ENCODE measurements around the gene PEX7. TPM values are rescaled to one million over a fixed set of nuclear protein-coding genes. Genes with fewer than 3 reads are reported as not detected.

PEX7 gene
- total and polyA plus RNA-seq, 12 donors: 2.9 to 20.6 (median 15.5) TPM

DNA sequence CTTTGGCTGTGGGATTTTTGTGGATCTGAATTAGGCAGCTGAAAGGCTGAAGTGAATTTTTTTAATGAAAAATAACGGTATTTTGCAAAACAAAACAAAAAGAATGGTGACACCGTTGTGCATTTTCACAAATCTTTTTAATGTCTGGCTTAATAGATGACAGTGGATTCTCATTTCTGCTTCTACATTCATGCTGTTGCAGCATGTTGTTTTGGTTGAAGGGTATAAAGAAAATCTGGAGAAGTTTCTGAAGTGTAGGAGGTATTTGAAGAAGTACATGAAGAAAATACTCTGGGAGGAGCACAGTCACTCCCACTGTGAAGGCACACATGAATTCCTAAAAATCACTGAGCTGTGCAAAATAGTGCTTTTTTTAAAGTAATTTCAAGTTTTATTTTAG lies 27.0 kb upstream of the PEX7 start:
- Histone ChIP-seq H3K27ac (no peak overlapping the region), H3K9me3 (peaks cover 0 to 11% (median 0%) of the 10 kb centered on the region in 11 donors), H3K36me3 (no peaks in the 10 kb centered on the region), H3K4me1 (peaks cover 0 to 19% (median 9%) of the 10 kb centered on the region in 9 donors), H3K27me3 (no peaks in the 10 kb centered on the region), H3K4me3 (no peak overlapping the region)
- intact Hi-C loops (cut with DNase I): loop anchor here in 2 of 10 donors (10.0 kb wide), 1 partner anchor 191 kb away; no protein-coding TSS in a partner anchor
- TF ChIP-seq, protein P1, sequence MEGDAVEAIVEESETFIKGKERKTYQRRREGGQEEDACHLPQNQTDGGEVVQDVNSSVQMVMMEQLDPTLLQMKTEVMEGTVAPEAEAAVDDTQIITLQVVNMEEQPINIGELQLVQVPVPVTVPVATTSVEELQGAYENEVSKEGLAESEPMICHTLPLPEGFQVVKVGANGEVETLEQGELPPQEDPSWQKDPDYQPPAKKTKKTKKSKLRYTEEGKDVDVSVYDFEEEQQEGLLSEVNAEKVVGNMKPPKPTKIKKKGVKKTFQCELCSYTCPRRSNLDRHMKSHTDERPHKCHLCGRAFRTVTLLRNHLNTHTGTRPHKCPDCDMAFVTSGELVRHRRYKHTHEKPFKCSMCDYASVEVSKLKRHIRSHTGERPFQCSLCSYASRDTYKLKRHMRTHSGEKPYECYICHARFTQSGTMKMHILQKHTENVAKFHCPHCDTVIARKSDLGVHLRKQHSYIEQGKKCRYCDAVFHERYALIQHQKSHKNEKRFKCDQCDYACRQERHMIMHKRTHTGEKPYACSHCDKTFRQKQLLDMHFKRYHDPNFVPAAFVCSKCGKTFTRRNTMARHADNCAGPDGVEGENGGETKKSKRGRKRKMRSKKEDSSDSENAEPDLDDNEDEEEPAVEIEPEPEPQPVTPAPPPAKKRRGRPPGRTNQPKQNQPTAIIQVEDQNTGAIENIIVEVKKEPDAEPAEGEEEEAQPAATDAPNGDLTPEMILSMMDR (IDR thresholded peaks at IDR 0.05): no peak
- WGBS, 2 donors: 87 to 88% methylated on average over 2 of the region's 2 CpGs
- ATAC-seq (no peak), DNase-seq (no peak)

DNA sequence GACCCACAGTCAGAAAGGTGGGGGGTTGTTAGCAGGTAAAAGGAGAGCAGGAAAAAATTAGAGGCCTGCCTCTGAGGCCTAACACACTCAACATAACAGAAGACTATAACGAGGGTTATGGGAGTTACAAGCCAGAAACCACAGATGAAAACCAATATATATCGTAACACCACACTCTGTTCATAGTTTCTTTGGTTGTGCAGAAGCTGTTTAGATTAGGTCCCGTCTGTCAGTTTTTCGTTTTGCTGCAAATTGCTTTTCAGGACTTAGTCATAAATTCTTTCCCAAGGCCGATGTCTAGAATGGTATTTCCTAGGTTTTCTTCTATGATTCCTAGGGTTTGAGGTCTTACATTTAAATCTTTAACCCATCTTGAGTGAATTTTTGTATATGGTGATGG lies 26.4 kb upstream of the PEX7 start:
- H3K4me1 ChIP-seq: peaks cover 0 to 16% (median 7%) of the 10 kb centered on the region in 9 donors
- H3K27ac ChIP-seq: no peak overlapping the region
- WGBS, 2 donors: 93 to 95% methylated on average over 5 of the region's 5 CpGs
- H3K27me3 ChIP-seq: no peaks in the 10 kb centered on the region
- H3K36me3 ChIP-seq: no peaks in the 10 kb centered on the region
- H3K9me3 ChIP-seq: peaks cover 0 to 11% (median 0%) of the 10 kb centered on the region in 11 donors
- TF ChIP-seq, protein P1 (IDR thresholded peaks at IDR 0.05): no peak
- H3K4me3 ChIP-seq: no peak overlapping the region
- ATAC-seq (no peak), DNase-seq (no peak)
- intact Hi-C loops (cut with DNase I): loop anchor here in 3 of 10 donors (2.0 to 10.0 kb wide), 2 partner anchors 151 to 191 kb away; no protein-coding TSS in a partner anchor

DNA sequence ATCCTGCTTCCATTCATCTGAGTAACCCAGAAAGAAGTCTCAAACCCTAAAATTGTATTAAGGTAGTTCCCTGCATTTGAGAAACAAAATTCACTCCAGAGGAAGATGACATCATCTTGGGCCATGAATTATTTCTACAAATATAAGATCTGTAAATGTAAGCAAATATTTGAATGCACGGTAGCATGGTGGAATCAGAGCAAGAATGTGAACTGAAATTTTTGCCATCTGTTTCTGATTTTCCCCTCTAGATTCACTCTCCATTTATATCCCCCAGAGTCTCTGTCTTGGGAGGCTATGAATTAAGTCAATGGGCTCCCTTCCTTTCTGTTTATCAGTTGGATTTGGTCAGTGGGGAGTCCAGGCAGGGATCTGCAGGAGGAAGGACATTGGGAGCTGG lies 24.3 kb upstream of the PEX7 start:
- Histone ChIP-seq H3K9me3 (peaks cover 0 to 11% (median 0%) of the 10 kb centered on the region in 11 donors), H3K4me3 (no peak overlapping the region), H3K27me3 (no peaks in the 10 kb centered on the region), H3K27ac (no peak overlapping the region), H3K4me1 (peaks cover 0 to 8% (median 6%) of the 10 kb centered on the region in 9 donors), H3K36me3 (no peaks in the 10 kb centered on the region)
- DNase-seq (no peak), ATAC-seq (no peak)
- TF ChIP-seq, protein P1 (IDR thresholded peaks at IDR 0.05): no peak
- intact Hi-C loops (cut with DNase I): loop anchor here in 2 of 10 donors (10.0 kb wide), 1 partner anchor 193 kb away; no protein-coding TSS in a partner anchor
- 94 to 97% methylated on average over 1 of the region's 1 CpG for WGBS, 2 donors

DNA sequence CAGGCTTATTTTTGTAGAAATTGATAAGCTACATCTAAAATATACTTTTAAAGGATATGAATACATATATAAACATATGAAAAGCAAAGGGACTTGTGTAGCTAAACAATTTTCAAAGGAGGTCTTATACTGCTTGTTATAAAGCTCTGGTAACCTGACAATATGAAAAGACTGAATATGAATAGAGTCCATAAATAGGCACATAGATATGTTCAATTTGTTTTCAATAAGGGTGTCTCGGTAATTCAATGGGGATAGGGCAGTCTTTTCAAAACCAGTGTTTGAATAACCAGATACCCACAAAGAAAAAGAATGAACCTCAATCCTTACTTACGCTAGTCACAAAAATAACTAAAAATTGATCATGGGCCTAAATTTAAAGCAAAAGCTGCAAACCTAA lies 20.8 kb upstream of the PEX7 start:
- Histone ChIP-seq H3K4me3 (no peak overlapping the region), H3K4me1 (no peaks in the 10 kb centered on the region), H3K9me3 (peaks cover 0 to 11% (median 0%) of the 10 kb centered on the region in 11 donors), H3K27me3 (no peaks in the 10 kb centered on the region), H3K36me3 (no peaks in the 10 kb centered on the region), H3K27ac (no peak overlapping the region)
- no peak for ATAC-seq
- TF ChIP-seq, protein P1 (IDR thresholded peaks at IDR 0.05): no peak
- 97% methylated on average over 2 of the region's 2 CpGs for WGBS, 2 donors
- DNase-seq: no peak
- intact Hi-C loops (cut with DNase I): no loop called here

Measured in heart right ventricle (tissue), 16 donors.